Neural progenitor cell (in vitro differentiated cells): ENCODE data around the gene TINCR. TPM values are rescaled to one million over a fixed set of nuclear protein-coding genes. Genes with fewer than 3 reads are reported as not detected.
A peak's percentile ranks its signal among the peaks of the same experiment; 100 is the strongest.

Source experiments
- DNase-seq: peaks from one replicate; pipeline ENCODE4 v3.0.0-alpha.2; 2016; ENCODE audit warnings: low spot score
- H2AFZ ChIP-seq: fragments of 200-600 bp; sonication (generic); replicated peaks from 2 replicates; pipeline ENCODE4 v1.6.1; 2016; ENCODE audit warnings: antibody characterized with exemption
- H3F3A ChIP-seq: fragments of 200-600 bp; sonication (generic); 2 replicates; pipeline ENCODE4 v1.6.1; 2016; ENCODE audit warnings: antibody characterized with exemption, low read depth
- H3K27ac ChIP-seq: fragments of 200-600 bp; sonication (generic); 2 replicates; pipeline ENCODE4 v1.5.1; 2016; ENCODE audit warnings: mild to moderate bottlenecking
- H3K27me3 ChIP-seq: fragments of 200-600 bp; sonication (generic); 2 replicates; pipeline ENCODE4 v1.6.1; 2016; ENCODE audit warnings: mild to moderate bottlenecking, moderate library complexity
- H3K36me3 ChIP-seq: fragments of 200-600 bp; sonication (generic); 2 replicates; pipeline ENCODE4 v1.5.1; 2016
- H3K4me1 ChIP-seq: fragments of 200-600 bp; sonication (generic); 2 replicates; pipeline ENCODE4 v1.6.1; 2016; ENCODE audit warnings: mixed run types
- H3K4me2 ChIP-seq: fragments of 200-600 bp; sonication (generic); 2 replicates; pipeline ENCODE4 v1.6.1; 2016
- H3K4me3 ChIP-seq: fragments of 200-600 bp; sonication (generic); 2 replicates; pipeline ENCODE4 v1.5.1; 2016
- H3K79me2 ChIP-seq: fragments of 200-600 bp; sonication (generic); 2 replicates; pipeline ENCODE4 v1.6.1; 2016; ENCODE audit warnings: low read depth
- H3K9ac ChIP-seq: fragments of 200-600 bp; sonication (generic); 2 replicates; pipeline ENCODE4 v1.6.1; 2016
- H3K9me3 ChIP-seq: fragments of 200-600 bp; sonication (generic); 2 replicates; pipeline ENCODE4 v1.5.1; 2016; ENCODE audit warnings: low read depth
- H4K20me1 ChIP-seq: fragments of 200-600 bp; sonication (generic); 2 replicates; pipeline ENCODE4 v1.6.1; 2016; ENCODE audit warnings: low read depth
- H3K27ac Mint-ChIP-seq: 3 replicates; pipeline ENCODE4 v1.8.0; 2021; ENCODE audit warnings: mixed read lengths
- H3K27me3 Mint-ChIP-seq: 2 replicates; pipeline ENCODE4 v1.8.0; 2022; ENCODE audit warnings: low read depth, mild to moderate bottlenecking, inconsistent platforms, moderate library complexity, mixed read lengths; ENCODE audit not compliant: insufficient read depth
- H3K36me3 Mint-ChIP-seq: 3 replicates; pipeline ENCODE4 v1.8.0; 2021; ENCODE audit warnings: mixed read lengths
- H3K4me1 Mint-ChIP-seq: 3 replicates; pipeline ENCODE4 v1.8.0; 2021; ENCODE audit warnings: mixed read lengths
- H3K4me3 Mint-ChIP-seq: 3 replicates; pipeline ENCODE4 v1.8.0; 2021; ENCODE audit warnings: mild to moderate bottlenecking, moderate library complexity, mixed read lengths
- H3K9me3 Mint-ChIP-seq: 3 replicates; pipeline ENCODE4 v1.8.0; 2020; ENCODE audit warnings: mixed read lengths
- CTCF ChIP-seq: fragments of 200-600 bp; sonication (generic); IDR thresholded peaks from 2 replicates; pipeline ENCODE4 v1.5.1; 2017; ENCODE audit warnings: antibody characterized with exemption, mild to moderate bottlenecking
- EZH2 ChIP-seq: fragments of 200-600 bp; sonication (generic); IDR thresholded peaks from 2 replicates; pipeline ENCODE4 v1.6.1; 2017; ENCODE audit warnings: antibody characterized with exemption, mild to moderate bottlenecking, moderate library complexity
- EZH2phosphoT487 ChIP-seq: fragments of 200-600 bp; sonication (generic); IDR thresholded peaks from 2 replicates; pipeline ENCODE4 v1.6.1; 2017; ENCODE audit warnings: antibody characterized with exemption
- total RNA-seq: library from RNA; depleted of rRNA; stranded (reverse); fragments of >200 nt; gene quantifications from 2 replicates; pipeline ENCODE4 v1.2.3, GENCODE V29; 2015; ENCODE audit warnings: low replicate concordance

The TINCR gene
- total RNA-seq, 1 donor from 2014 or later, result 1.8 TPM

- no peak for TF ChIP-seq CTCF
- H3K4me1 ChIP-seq, result no peaks in the 10 kb centered on the region
- H3K36me3 ChIP-seq, result no peaks in the 10 kb centered on the region
- peaks cover 28% of the 10 kb centered on the region for H3F3A ChIP-seq
- Mint-ChIP-seq H3K9me3 (no peaks in the 10 kb centered on the region), H3K36me3 (no peaks in the 10 kb centered on the region), H3K4me3 (peak overlapping the region; percentile 44), H3K27me3 (peaks cover 12% of the 10 kb centered on the region), H3K27ac (no peak overlapping the region), H3K4me1 (peaks cover 8% of the 10 kb centered on the region)
- H3K4me2 ChIP-seq, result peak overlapping the region; percentile 79
- H3K9ac ChIP-seq, result no peak overlapping the region
- H3K4me3 ChIP-seq, result peak overlapping the region; percentile 46
- H2AFZ ChIP-seq, result no peak overlapping the region
- no peak for DNase-seq
- H3K79me2 ChIP-seq, result no peaks in the 10 kb centered on the region
- peaks cover 45% of the 10 kb centered on the region for H3K27me3 ChIP-seq
- no peaks in the 10 kb centered on the region for H3K9me3 ChIP-seq
- H3K27ac ChIP-seq, result no peak overlapping the region
- no peaks in the 10 kb centered on the region for H4K20me1 ChIP-seq
Observed at GRCh38 chr19:5567970-5568407, 236 bp upstream of the TINCR start.

DNA sequence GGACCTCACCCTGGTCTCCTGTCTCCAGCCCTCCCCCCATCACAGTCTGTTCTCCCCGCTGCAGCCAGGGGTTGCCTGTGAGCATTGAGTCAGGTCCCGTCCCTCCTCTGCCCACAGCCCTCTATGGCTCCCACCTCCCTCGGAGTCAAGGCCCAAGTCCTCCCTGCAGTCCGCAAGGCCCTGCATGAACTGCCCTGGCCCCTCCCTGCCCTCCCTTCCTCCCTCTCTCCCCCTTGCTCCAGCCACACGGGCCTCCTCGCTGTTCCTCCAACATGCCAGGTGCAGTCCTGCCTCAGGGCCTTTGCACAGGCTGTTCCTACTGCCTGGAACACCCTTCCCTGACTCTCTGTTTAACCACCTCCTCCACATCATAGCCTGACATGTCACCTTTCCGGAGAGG is 2.8 kb downstream of the TINCR start:
- H3K9me3 ChIP-seq, result no peaks in the 10 kb centered on the region
- no peak overlapping the region for H2AFZ ChIP-seq
- H3K27me3 ChIP-seq, result peaks cover 45% of the 10 kb centered on the region
- no peak overlapping the region for H3K4me2 ChIP-seq
- no peak overlapping the region for H3K9ac ChIP-seq
- H3K79me2 ChIP-seq, result no peaks in the 10 kb centered on the region
- H3K9me3 Mint-ChIP-seq, result peaks cover 9% of the 10 kb centered on the region
- no peak overlapping the region for H3K27ac ChIP-seq
- DNase-seq, result no peak
- H3K4me3 Mint-ChIP-seq, result no peak overlapping the region
- peaks cover 8% of the 10 kb centered on the region for H3K4me1 ChIP-seq
- H3K36me3 Mint-ChIP-seq, result no peaks in the 10 kb centered on the region
- TF ChIP-seq CTCF (no peak), EZH2phosphoT487 (no peak), EZH2 (no peak)
- peaks cover 19% of the 10 kb centered on the region for H3K27me3 Mint-ChIP-seq
- H3K4me3 ChIP-seq, result no peak overlapping the region
- H3K4me1 Mint-ChIP-seq, result peaks cover 15% of the 10 kb centered on the region
- H3K27ac Mint-ChIP-seq, result no peak overlapping the region
- H4K20me1 ChIP-seq, result no peaks in the 10 kb centered on the region
- H3K36me3 ChIP-seq, result no peaks in the 10 kb centered on the region
- peaks cover 27% of the 10 kb centered on the region for H3F3A ChIP-seq

GRCh38 chr19:5563935-5564612 is 3.7 kb downstream of the TINCR start:
- Histone ChIP-seq H3K4me1 (peaks cover 14% of the 10 kb centered on the region), H3K4me3 (no peak overlapping the region), H3K9me3 (no peaks in the 10 kb centered on the region), H3K4me2 (no peak overlapping the region), H2AFZ (no peak overlapping the region), H3F3A (peaks cover 27% of the 10 kb centered on the region), H3K36me3 (no peaks in the 10 kb centered on the region), H3K27me3 (peaks cover 40% of the 10 kb centered on the region), H3K9ac (no peak overlapping the region), H4K20me1 (no peaks in the 10 kb centered on the region), H3K79me2 (no peaks in the 10 kb centered on the region), H3K27ac (no peak overlapping the region)
- H3K36me3 Mint-ChIP-seq, result no peaks in the 10 kb centered on the region
- H3K4me3 Mint-ChIP-seq, result no peak overlapping the region
- no peak for TF ChIP-seq CTCF
- TF ChIP-seq EZH2, result no peak
- no peak for TF ChIP-seq EZH2phosphoT487
- H3K27me3 Mint-ChIP-seq, result peaks cover 19% of the 10 kb centered on the region
- H3K4me1 Mint-ChIP-seq, result peaks cover 19% of the 10 kb centered on the region
- DNase-seq, result no peak
- H3K27ac Mint-ChIP-seq, result no peak overlapping the region
- peaks cover 9% of the 10 kb centered on the region for H3K9me3 Mint-ChIP-seq
